A673 (cell line): Measurements from ENCODE around the gene RAB1B. TPM values are rescaled to one million over a fixed set of nuclear protein-coding genes. Genes with fewer than 3 reads are reported as not detected.

ENCODE experiments used
- BruUV-seq: library from RNA; stranded (reverse); fragments of 400-500 nt; replicated peaks from 2 replicates; lab custom pipeline; 2021; lab: Mats Ljungman, UMichigan
- CTCF ChIA-PET: fragments of 300-600 bp; sonication (Branson Sonifier 250); formaldehyde crosslinking; loops from one replicate; lab custom pipeline; 2022; ENCODE audit warnings: antibody characterized with exemption; lab: Charles Lee
- POLR2A ChIA-PET: fragments of 300-600 bp; sonication (Branson Sonifier 250); formaldehyde crosslinking; loops from one replicate; lab custom pipeline; 2022; ENCODE audit warnings: antibody characterized with exemption; ENCODE audit not compliant: low non-redundant PET; lab: Charles Lee
- DNase-seq: peaks from one replicate; pipeline ENCODE4 v3.0.0-alpha.2; 2015; ENCODE audit warnings: low spot score
- H3K27ac ChIP-seq: fragments of 200-600 bp; sonication (generic); 2 replicates; pipeline ENCODE4 v1.5.1; 2016; ENCODE audit warnings: mixed run types, low read depth, mild to moderate bottlenecking, mixed read lengths, antibody characterized with exemption, low read length; ENCODE audit not compliant: poor library complexity, severe bottlenecking
- H3K27me3 ChIP-seq: fragments of 200-600 bp; sonication (generic); replicated peaks from 2 replicates; pipeline ENCODE4 v1.6.1; 2017; ENCODE audit warnings: mixed run types, low read depth, mild to moderate bottlenecking, mixed read lengths, antibody characterized with exemption, low read length; ENCODE audit not compliant: insufficient read depth, poor library complexity
- H3K36me3 ChIP-seq: fragments of 200-600 bp; sonication (generic); 2 replicates; pipeline ENCODE4 v1.6.1; 2016; ENCODE audit warnings: mixed run types, mild to moderate bottlenecking, mixed read lengths, antibody characterized with exemption, low read length; ENCODE audit not compliant: insufficient read depth, poor library complexity, severe bottlenecking
- H3K4me1 ChIP-seq: fragments of 200-600 bp; sonication (generic); 2 replicates; pipeline ENCODE4 v1.6.1; 2017; ENCODE audit warnings: mixed run types, mild to moderate bottlenecking, mixed read lengths, antibody characterized with exemption, low read length; ENCODE audit not compliant: insufficient read depth, poor library complexity, severe bottlenecking
- H3K4me3 ChIP-seq: fragments of 200-600 bp; sonication (generic); 2 replicates; pipeline ENCODE4 v1.5.1; 2016; ENCODE audit warnings: low read depth, mixed run types, mild to moderate bottlenecking, mixed read lengths, low read length; ENCODE audit not compliant: poor library complexity, severe bottlenecking
- H3K9me3 ChIP-seq: fragments of 200-600 bp; sonication (generic); 2 replicates; pipeline ENCODE4 v1.6.1; 2016; ENCODE audit warnings: mixed run types, low read depth, mild to moderate bottlenecking, mixed read lengths, antibody characterized with exemption, low read length; ENCODE audit not compliant: poor library complexity, severe bottlenecking
- CTCF ChIP-seq: fragments of 300-800, 200-600 bp; sonication (generic); conservative IDR thresholded peaks from 2 replicates; pipeline ENCODE4 v1.5.1; 2017; ENCODE audit warnings: low read depth, mild to moderate bottlenecking, antibody characterized with exemption, low read length, moderate library complexity, mixed read lengths
- EZH2 ChIP-seq: fragments of 200-600 bp; sonication (generic); IDR thresholded peaks from 2 replicates; pipeline ENCODE4 v1.6.1; 2017; ENCODE audit warnings: borderline replicate concordance, low read depth, mild to moderate bottlenecking, mixed read lengths, antibody characterized with exemption, low read length; ENCODE audit not compliant: poor library complexity, severe bottlenecking
- intact Hi-C: fragments of 100-400 bp; cut with micrococcal nuclease; formaldehyde crosslinking; loops from one replicate; pipeline ENCODE4 v1.10.0; 2022; ENCODE audit not compliant: unreplicated experiment
- total RNA-seq: library from RNA; stranded (reverse); gene quantifications from 2 replicates; pipeline ENCODE4 v1.2.3, GENCODE V29; 2021

The RAB1B gene
- total RNA-seq, 1 experiment from 2014 or later, result 186 TPM

- Histone ChIP-seq H3K4me3 (peak overlapping the region; percentile 57), H3K4me1 (peaks cover 69% of the 10 kb centered on the region), H3K9me3 (no peaks in the 10 kb centered on the region), H3K27ac (peak overlapping the region; percentile 100), H3K36me3 (no peaks in the 10 kb centered on the region), H3K27me3 (no peaks in the 10 kb centered on the region)
- BruUV-seq, result no TSS peak
- ChIA-PET CTCF (interaction anchor here (0.6 to 1.1 kb wide), 6 partner anchors 13 to 977 kb away, joined by 3 to 7 read pairs (median 6); no protein-coding TSS in a partner anchor), POLR2A (interaction anchor here (0.6 kb wide), 2 partner anchors 29 to 91 kb away, joined by 5 to 12 read pairs; no protein-coding TSS in a partner anchor)
- TF ChIP-seq CTCF, result no peak
- no peak for TF ChIP-seq EZH2
- no peak for DNase-seq
- intact Hi-C loops, result no loop called here
These were observed 47.7 kb downstream of the RAB1B start for GRCh38 chr11:66315921-66316811.

- Histone ChIP-seq H3K36me3 (no peaks in the 10 kb centered on the region), H3K4me3 (peak within 1 kb of the TSS; percentile 57), H3K4me1 (peaks cover 62% of the 10 kb centered on the region), H3K27me3 (no peaks in the 10 kb centered on the region), H3K27ac (peak within 1 kb of the TSS; percentile 100), H3K9me3 (no peaks in the 10 kb centered on the region)
- ChIA-PET CTCF (interaction anchor here (0.6 to 1.2 kb wide), 5 partner anchors 12 to 977 kb away, joined by 3 to 7 read pairs (median 5); partner anchors contain the start of gene YIF1A), POLR2A (interaction anchor here (0.6 kb wide), 2 partner anchors 29 to 91 kb away, joined by 5 to 12 read pairs; no protein-coding TSS in a partner anchor)
- TF ChIP-seq EZH2 (no peak), CTCF (no peak)
- BruUV-seq, result no TSS peak
- DNase-seq, result peak; percentile 92
- intact Hi-C loops, result no loop called here
These were observed 48.4 kb downstream of the RAB1B start, which contains the start of gene CD248 for GRCh38 chr11:66316849-66317251. Gene CD248, minus strand, starts transcription at chr11:66317044. Its CDS starts 17 bp downstream, at chr11:66317027.

- DNase-seq, result peak; percentile 93
- BruUV-seq, result no TSS peak
- Histone ChIP-seq H3K4me3 (peak overlapping the region; percentile 57), H3K27me3 (no peaks in the 10 kb centered on the region), H3K36me3 (no peaks in the 10 kb centered on the region), H3K4me1 (peaks cover 61% of the 10 kb centered on the region), H3K27ac (peak overlapping the region; percentile 100), H3K9me3 (no peaks in the 10 kb centered on the region)
- POLR2A ChIA-PET, result interaction anchor here (0.6 kb wide), 1 partner anchor 30 kb away, joined by 12 read pairs; no protein-coding TSS in a partner anchor
- TF ChIP-seq EZH2 (no peak), CTCF (no peak)
- intact Hi-C loops, result no loop called here
- CTCF ChIA-PET, result interaction anchor here (0.6 to 1.2 kb wide), 3 partner anchors 28 to 1311 kb away, joined by 3 to 6 read pairs (median 5); partner anchors contain the start of gene YIF1A
These were observed 48.9 kb downstream of the RAB1B start for GRCh38 chr11:66317322-66317722.
